HG03342 (cell line): ENCODE measurements around the gene R3HDM1.
"Not testable (repeated sequence)": the region's sequence is repeated elsewhere in the genome, so short reads cannot be mapped to it uniquely, and the experiment has no call there.

ENCODE experiments used
- ATAC-seq: cut with Tn5 transposase; IDR thresholded peaks from one replicate; pipeline ENCODE4 v1.9.1; 2021; ENCODE audit warnings: mild to moderate bottlenecking, moderate library complexity; ENCODE audit not compliant: unreplicated experiment

R3HDM1 gene

DNA sequence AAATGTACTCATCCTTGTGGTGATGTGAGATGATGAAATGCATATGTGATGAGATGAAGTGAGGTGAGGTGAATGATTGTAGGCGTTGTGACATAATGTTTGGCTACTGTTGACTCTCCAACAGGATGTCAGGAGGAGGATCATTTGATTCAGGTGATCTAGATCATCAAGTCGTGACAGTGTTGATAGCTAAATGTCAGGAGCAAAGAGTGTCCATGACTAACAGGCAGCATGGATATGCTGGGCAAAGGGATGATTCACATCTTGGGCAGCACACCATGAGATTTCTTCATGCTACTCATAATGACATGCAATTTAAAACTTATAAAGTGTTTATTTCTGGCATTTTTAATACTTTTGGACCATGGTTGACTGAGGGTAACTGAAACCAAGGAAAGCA, 170.2 kb downstream of the R3HDM1 start:
- no peak for ATAC-seq

GRCh38 chr2:135703300-135703699, 172.0 kb downstream of the R3HDM1 start:
- ATAC-seq, result no peak

DNA sequence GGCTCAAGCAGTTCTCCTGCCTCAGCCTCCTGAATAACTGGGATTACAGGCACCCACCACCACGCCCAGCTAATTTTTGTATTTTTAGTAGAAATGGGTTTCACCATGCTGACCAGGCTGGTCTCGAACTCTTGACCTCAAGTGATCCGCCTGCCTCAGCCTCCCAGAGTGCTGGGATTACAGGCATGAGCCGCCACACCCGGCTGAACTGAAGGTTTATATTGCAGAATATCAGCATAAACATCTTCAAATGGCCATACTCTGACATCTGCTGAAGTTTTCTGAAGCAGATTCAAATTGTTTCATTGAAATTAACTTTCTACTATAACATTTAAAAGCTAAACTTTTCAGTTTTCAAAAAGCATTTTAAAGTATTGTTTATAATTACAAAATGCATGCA, 172.8 kb downstream of the R3HDM1 start:
- not testable (repeated sequence) for ATAC-seq

DNA sequence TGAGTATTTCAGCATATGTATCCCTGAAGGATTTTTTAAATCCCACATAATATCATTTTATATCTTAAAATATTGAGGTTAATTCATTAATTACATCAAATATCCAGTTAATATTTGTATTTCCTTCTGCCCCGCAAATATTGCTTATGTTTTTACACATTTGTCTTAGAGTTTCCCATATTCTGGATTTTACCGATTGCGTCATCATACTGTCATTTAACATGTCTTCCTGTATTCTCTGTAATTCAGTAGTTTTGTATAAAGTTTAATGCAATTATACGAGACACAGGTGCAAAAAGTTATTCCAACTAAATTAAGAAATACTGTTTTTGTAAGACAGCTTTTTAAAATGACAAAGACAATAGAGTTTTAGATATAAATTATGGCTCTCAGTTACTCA, 176.9 kb downstream of the R3HDM1 start:
- ATAC-seq, result no peak

DNA sequence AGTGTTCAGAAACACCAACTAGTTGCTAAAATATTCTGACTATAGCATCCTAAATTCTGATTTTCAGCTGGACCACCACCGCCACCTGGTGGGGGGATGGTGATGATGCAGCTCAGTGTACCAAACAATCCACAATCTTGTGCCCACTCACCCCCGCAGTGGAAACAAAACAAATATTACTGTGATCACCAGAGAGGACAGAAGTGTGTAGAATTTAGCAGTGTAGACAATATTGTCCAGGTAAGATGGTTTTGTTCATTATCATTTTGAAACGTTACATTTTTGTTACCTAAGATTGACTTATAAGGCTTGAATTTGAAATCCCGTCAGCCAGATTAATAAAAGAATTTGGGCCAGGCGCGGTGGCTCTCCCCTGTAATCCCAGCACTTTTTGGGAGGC, 178.7 kb downstream of the R3HDM1 start:
- peak; percentile 65 for ATAC-seq

- not testable (repeated sequence) for ATAC-seq
Observed at GRCh38 chr2:135715086-135715485, 183.8 kb downstream of the R3HDM1 start.

GRCh38 chr2:135728064-135728743, 196.9 kb downstream of the R3HDM1 start:
- ATAC-seq, result no peak

- no peak for ATAC-seq
Observed at GRCh38 chr2:135732561-135732960, 201.3 kb downstream of the R3HDM1 start.

DNA sequence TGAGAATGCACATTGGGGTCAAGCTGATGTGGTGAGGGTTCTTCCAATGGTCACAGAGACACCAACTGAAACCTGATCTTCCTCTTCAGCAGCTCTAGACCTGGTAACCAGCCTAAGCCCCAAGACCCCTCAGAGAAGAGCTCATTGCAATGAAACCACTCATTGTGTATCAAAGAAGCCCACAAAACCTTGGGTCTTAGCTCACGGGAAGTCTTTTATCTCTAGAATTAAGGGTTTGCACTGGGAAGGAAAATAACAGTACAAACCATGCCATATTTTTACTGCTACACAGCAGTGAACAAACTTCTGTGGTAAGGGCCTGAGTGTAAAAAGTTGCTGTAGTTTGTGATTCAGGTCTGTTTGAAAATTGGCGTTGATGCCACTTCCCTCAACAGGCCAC, 201.8 kb downstream of the R3HDM1 start:
- ATAC-seq, result no peak

DNA sequence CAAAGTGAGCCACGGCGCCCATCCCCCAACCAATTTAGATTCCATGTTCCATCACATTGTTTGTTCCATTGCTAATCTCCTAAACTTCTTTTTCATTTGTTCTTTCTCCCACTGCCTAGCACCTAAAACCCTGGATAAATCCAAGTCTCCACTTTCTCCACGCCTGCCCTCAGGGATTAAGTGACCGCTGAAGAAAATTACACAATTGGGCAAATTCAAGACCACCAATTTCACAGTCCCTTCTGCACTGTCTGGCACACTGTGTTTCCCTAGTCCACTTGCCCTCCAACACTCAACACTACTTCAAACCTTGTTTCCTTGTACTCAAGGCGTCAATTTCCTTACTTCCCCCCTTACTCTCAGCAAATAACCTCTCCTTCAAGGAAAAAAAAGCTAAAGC, 205.3 kb downstream of the R3HDM1 start:
- no peak for ATAC-seq

DNA sequence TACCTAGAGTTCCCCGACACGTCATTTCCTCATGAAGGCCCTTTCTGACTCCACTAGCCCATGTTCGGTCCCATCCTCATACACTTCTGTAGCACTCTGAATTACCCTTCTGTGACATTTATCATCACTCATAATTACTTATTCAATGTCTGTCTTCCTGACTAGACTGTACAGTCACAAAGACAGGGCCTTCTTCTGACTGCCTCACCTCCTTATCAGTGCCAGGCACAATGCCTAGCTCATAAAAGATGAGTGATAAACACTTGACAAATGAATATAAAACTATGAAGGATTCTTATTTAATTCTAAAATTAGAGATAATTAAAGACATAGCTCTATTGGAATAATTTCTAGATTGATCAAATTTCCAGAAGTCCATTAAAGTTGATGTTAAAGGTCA, 208.9 kb downstream of the R3HDM1 start:
- ATAC-seq, result no peak

DNA sequence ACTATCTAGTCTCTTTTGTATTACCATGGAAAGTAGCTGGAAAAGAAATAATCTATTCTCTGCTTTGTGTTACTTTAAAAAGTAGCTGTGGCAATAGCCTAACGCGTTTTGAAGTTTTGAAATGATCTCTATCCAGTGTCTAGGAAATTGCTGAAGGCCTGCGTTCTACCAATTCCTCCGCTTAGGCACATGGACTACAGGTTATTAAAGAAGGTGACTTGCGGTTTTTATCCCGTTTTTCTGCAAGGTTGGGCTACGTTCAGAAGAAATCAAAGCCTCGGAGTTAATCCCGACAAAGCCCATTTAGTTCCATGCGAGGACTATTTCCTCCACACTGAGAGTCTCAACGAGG, 209.7 kb downstream of the R3HDM1 start:
- ATAC-seq, result no peak

DNA sequence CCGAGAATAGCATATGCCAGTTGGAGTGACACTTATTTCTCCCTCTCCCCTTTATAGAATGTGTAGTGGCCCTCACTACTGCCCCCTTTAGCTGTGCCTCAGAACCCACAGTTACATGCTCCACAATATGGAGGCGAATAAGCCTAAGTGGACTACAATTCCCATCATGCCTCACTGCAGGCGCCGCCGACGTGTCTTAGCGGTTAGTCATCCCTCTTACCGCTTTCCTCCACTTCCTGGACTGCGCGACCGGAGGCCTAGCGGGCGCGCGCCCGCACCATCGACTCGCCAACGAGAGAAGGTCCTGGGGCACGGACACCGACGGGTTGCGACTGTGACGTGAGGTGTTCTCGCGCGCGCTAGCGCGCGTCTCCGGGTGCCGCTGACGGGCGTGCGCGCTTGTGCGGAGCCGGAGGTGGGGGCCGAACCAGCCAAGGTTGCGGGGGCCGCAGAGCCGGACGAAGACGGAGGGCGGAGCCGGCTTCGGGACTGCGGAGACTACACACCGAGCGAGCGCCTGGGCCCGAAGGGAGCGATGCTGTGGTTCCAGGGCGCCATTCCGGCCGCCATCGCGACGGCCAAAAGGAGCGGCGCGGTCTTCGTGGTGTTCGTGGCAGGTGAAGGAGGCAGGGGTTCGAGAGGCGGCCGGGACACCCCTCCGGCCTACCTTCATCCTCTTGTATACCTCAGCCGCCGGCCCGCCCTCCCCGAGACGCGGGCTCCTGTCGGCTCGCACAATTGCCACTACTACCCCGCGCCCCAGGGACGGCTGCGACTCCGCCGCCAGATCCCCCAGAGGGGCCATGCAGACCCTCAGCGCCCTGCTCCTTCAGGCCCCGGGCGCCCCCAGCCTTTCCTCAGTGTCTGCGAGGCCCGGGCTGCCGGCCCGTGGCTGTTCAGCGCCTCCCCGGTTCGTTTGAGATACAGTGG, 210.4 kb downstream of the R3HDM1 start, which contains the start of gene UBXN4:
Gene UBXN4 (plus strand): TSS at position 461 of the 930 bp plus-strand sequence. CDS start 75 bp downstream, at position 536.
- ATAC-seq, result peak; percentile 91

GRCh38 chr2:135742325-135742757, 211.1 kb downstream of the R3HDM1 start:
- peak; percentile 12 for ATAC-seq

- no peak for ATAC-seq
Observed at GRCh38 chr2:135743860-135744259, 212.6 kb downstream of the R3HDM1 start.

DNA sequence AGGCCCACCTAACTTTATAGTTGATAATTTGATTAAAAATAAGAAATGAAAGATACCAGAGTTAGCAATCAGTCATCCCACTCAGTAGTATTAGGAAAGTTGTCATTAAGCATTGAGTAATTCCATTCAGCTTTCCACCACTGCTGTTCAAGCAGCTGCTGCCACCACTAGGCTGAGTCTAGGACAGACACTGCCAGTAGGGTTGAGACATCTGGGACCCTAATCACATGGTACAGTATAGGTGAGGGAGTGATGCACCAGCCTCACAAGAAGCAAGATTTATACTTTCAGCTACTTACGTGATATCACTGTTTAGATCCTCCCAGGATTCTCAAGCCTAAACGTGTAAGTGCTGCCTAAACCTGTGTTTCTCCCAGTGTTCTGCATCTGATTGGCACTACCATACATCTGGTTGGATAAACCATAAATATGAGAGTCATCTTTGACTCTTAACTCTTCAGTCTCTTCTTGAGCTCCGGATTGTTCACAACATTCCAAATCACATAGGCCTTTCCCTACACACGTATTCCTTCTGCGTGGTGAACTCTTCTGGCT, 213.6 kb downstream of the R3HDM1 start:
- ATAC-seq, result no peak

GRCh38 chr2:135745545-135745944, 214.3 kb downstream of the R3HDM1 start:
- no peak for ATAC-seq

DNA sequence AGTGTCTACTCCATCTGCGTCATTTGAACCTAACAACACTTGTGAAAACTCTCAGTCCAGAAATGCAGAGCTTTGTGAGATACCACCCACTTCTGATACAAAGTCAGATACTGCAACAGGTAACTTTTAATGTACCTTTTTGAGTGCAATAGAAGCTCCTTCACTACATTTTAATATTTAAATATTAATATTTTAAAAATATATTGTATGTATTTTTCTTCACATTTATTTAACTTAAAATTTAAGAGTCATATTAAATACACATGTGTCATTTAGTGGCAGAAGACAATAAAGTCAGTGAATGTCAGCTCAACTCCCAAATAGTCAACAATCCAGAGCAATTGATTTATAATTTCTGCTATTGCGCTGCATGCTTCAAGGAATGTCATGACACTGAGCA, 224.3 kb downstream of the R3HDM1 start:
- no peak for ATAC-seq

DNA sequence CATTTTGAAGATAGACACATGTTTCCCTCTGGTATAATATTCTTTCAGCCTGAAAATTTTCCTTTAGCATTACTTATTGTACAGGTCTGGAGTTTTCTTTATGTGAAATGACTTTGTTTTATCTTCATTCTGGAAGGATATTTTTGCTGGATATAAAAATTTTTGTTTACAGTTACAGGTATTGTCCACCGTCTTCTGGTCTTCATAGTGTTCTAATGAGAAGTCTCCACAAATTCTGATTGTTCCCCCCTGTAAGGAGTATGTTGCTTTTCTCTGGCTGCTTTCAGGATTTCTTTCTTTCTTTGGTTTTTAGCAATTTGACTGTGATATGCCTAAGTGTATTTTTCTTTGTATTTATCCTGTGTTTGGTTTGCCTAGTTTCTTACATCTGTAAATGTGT, 225.4 kb downstream of the R3HDM1 start:
- ATAC-seq, result no peak

DNA sequence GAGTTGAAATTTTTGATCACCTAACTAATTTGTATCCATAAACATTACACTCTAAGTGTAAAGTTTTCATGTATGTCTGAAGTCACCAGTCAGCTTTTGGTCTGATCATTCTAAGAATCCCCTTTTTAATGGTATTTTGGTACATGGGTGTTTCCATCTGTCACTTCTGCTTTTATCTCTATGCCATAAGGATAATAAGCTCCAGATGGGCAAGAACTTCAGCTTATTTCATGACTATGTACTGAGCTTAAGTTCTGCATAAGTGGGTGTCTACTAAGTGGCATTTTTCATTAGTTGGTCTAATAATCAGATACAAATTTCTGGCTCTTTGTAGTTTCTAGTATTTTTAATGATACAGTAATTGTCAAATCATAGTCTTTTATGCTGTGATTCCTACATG, 230.7 kb downstream of the R3HDM1 start:
- ATAC-seq, result no peak

GRCh38 chr2:135762530-135762929, 231.2 kb downstream of the R3HDM1 start:
- no peak for ATAC-seq

GRCh38 chr2:135768863-135769262, 237.6 kb downstream of the R3HDM1 start:
- no peak for ATAC-seq
